GM10248 (cell line): Measurements from ENCODE around the gene ZC3H18.

Experiments
- CTCF ChIA-PET: fragments of 300-600 bp; sonication (Branson Sonifier 250); formaldehyde crosslinking; extraction: SDS; loops from one replicate; lab custom pipeline; 2021; ENCODE audit warnings: antibody characterized with exemption; lab: Yijun Ruan, JAX
- POLR2A ChIA-PET: fragments of 350-650 bp; sonication (Branson Sonifier 250); formaldehyde crosslinking; extraction: SDS; loops from one replicate; lab custom pipeline; 2020; ENCODE audit warnings: antibody characterized with exemption; lab: Yijun Ruan, JAX
- DNase-seq: peaks from one replicate; pipeline ENCODE4 v3.0.0; 2012; ENCODE audit errors: extremely low spot score
- TF ChIP-seq, protein P1 (sequence below): IDR thresholded peaks from 2 replicates; pipeline ENCODE4 v1.5.1; 2012; ENCODE audit warnings: mild to moderate bottlenecking, low read depth; ENCODE audit errors: extremely low read depth, missing control alignments, control extremely low read depth

ZC3H18 gene

GRCh38 chr16:88627531-88628411 is 57.6 kb downstream of the ZC3H18 start:
- CTCF ChIA-PET, result no interaction called here
- POLR2A ChIA-PET, result no interaction called here
- TF ChIP-seq, protein P1, sequence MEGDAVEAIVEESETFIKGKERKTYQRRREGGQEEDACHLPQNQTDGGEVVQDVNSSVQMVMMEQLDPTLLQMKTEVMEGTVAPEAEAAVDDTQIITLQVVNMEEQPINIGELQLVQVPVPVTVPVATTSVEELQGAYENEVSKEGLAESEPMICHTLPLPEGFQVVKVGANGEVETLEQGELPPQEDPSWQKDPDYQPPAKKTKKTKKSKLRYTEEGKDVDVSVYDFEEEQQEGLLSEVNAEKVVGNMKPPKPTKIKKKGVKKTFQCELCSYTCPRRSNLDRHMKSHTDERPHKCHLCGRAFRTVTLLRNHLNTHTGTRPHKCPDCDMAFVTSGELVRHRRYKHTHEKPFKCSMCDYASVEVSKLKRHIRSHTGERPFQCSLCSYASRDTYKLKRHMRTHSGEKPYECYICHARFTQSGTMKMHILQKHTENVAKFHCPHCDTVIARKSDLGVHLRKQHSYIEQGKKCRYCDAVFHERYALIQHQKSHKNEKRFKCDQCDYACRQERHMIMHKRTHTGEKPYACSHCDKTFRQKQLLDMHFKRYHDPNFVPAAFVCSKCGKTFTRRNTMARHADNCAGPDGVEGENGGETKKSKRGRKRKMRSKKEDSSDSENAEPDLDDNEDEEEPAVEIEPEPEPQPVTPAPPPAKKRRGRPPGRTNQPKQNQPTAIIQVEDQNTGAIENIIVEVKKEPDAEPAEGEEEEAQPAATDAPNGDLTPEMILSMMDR, result no peak
- no peak for DNase-seq

- ChIA-PET POLR2A (no interaction called here), CTCF (interaction anchor here (1.5 to 2.3 kb wide), 2 partner anchors 8 to 11 kb away, joined by 3 to 7 read pairs; no protein-coding TSS in a partner anchor)
- no peak for DNase-seq
- TF ChIP-seq, protein P1, result peak; percentile 31
Observed at GRCh38 chr16:88628512-88628974, 58.3 kb downstream of the ZC3H18 start.

GRCh38 chr16:88629835-88630234 is 59.6 kb downstream of the ZC3H18 start:
- TF ChIP-seq, protein P1, result no peak
- POLR2A ChIA-PET, result no interaction called here
- CTCF ChIA-PET, result interaction anchor here (1.5 to 2.3 kb wide), 2 partner anchors 10 to 12 kb away, joined by 3 to 7 read pairs; no protein-coding TSS in a partner anchor
- no peak for DNase-seq

DNA sequence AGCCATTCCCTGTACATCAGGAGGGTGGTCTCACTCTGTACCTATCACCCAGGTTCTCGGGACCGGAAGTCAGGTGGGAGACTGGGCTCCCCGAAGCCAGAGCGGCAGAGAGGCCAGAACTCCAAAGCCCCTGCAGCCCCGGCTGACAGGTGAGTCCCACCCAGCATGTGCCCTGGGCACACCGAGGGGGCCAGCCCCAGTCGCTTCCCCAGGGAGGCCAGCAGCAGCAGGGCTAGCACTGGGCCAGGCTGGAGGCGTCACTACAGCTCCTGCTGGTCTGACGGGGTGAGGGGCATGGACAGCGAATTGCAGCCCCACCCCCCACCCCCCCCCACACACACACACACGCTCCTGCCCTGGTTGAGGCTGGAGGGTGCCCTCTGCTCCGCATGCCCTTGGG is 60.2 kb downstream of the ZC3H18 start:
- ChIA-PET POLR2A (no interaction called here), CTCF (interaction anchor here (2.3 kb wide), 1 partner anchor 10 kb away, joined by 7 read pairs; no protein-coding TSS in a partner anchor)
- TF ChIP-seq, protein P1, result no peak
- no peak for DNase-seq

DNA sequence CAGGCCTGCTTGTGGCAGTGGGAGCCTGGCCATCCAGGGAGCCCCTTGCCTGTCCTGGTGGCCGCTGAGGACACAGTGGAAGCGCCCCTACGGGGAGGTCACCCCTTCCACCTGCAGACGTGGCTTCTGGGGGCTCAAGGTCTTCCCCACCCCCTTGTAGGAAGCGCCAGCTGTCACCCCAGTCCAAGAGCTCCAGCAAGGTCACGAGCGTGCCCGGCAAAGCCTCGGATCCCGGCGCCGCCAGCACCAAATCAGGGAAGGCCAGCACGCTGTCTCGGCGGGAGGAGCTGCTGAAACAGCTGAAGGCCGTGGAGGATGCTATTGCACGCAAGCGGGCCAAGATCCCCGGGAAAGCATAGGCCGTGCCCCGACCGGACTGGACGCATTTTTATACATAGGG is 60.7 kb downstream of the ZC3H18 start:
- no peak for DNase-seq
- POLR2A ChIA-PET, result interaction anchor here (0.6 kb wide), 1 partner anchor 28 kb away, joined by 5 read pairs; no protein-coding TSS in a partner anchor
- TF ChIP-seq, protein P1, result no peak
- CTCF ChIA-PET, result no interaction called here

GRCh38 chr16:88631384-88631783 is 61.2 kb downstream of the ZC3H18 start:
- POLR2A ChIA-PET, result interaction anchor here (0.6 kb wide), 1 partner anchor 29 kb away, joined by 5 read pairs; no protein-coding TSS in a partner anchor
- TF ChIP-seq, protein P1, result no peak
- CTCF ChIA-PET, result no interaction called here
- DNase-seq, result no peak
